Endodermal cell (in vitro differentiated cells): Measurements from ENCODE around the gene POLE3. TPM values are rescaled to one million over a fixed set of nuclear protein-coding genes. Genes with fewer than 3 reads are reported as not detected.

ENCODE experiments used
- DNase-seq: peaks from one replicate; pipeline ENCODE4 v3.0.0-alpha.2; 2017
- H3K27ac ChIP-seq: 2 replicates; pipeline ENCODE4 v1.5.1; 2013; ENCODE audit warnings: mild to moderate bottlenecking, low read depth, low read length, moderate library complexity
- H3K27me3 ChIP-seq: 2 replicates; pipeline ENCODE4 v1.6.1; 2013; ENCODE audit warnings: mild to moderate bottlenecking, low read length, moderate library complexity; ENCODE audit not compliant: insufficient read depth, control insufficient read depth, poor library complexity, severe bottlenecking
- H3K36me3 ChIP-seq: 2 replicates; pipeline ENCODE4 v1.7.0; 2013; ENCODE audit warnings: mild to moderate bottlenecking, low read length, moderate library complexity; ENCODE audit not compliant: control insufficient read depth, insufficient read depth
- H3K4me1 ChIP-seq: one replicate; pipeline ENCODE4 v1.7.0; 2013; ENCODE audit warnings: low read length; ENCODE audit not compliant: control insufficient read depth, insufficient read depth
- H3K4me3 ChIP-seq: 2 replicates; pipeline ENCODE4 v1.5.1; 2013; ENCODE audit warnings: mild to moderate bottlenecking, low read length, moderate library complexity
- H3K9ac ChIP-seq: 2 replicates; pipeline ENCODE4 v1.6.1; 2013; ENCODE audit warnings: mild to moderate bottlenecking, low read length, moderate library complexity; ENCODE audit not compliant: poor library complexity, severe bottlenecking; ENCODE audit errors: extremely low read depth
- H3K9me3 ChIP-seq: 2 replicates; pipeline ENCODE4 v1.6.1; 2013; ENCODE audit warnings: mild to moderate bottlenecking, low read length, moderate library complexity; ENCODE audit not compliant: control insufficient read depth
- H3K27ac Mint-ChIP-seq: 2 replicates; pipeline ENCODE4 v1.8.0; 2020; ENCODE audit warnings: mixed read lengths
- H3K27me3 Mint-ChIP-seq: 2 replicates; pipeline ENCODE4 v1.8.0; 2021; ENCODE audit warnings: mild to moderate bottlenecking, mixed read lengths; ENCODE audit not compliant: insufficient read depth
- H3K36me3 Mint-ChIP-seq: 2 replicates; pipeline ENCODE4 v1.8.0; 2020; ENCODE audit warnings: low read depth, mixed read lengths
- H3K4me1 Mint-ChIP-seq: 2 replicates; pipeline ENCODE4 v1.8.0; 2020; ENCODE audit warnings: mixed read lengths
- H3K4me3 Mint-ChIP-seq: 2 replicates; pipeline ENCODE4 v1.8.0; 2020; ENCODE audit warnings: mild to moderate bottlenecking, moderate library complexity, mixed read lengths
- H3K9me3 Mint-ChIP-seq: 2 replicates; pipeline ENCODE4 v1.8.0; 2020; ENCODE audit warnings: mild to moderate bottlenecking, mixed read lengths
- CTCF ChIP-seq: fragments of 200-600 bp; sonication (generic); conservative IDR thresholded peaks from 2 replicates; pipeline ENCODE4 v1.5.0; 2021; ENCODE audit warnings: antibody characterized with exemption, mild to moderate bottlenecking
- WGBS, 2 experiments: methylation state at CpG; one replicate each; pipeline versions ENCODE4 v1.1.5 to v1.1.7; 2013; ENCODE audit warnings: missing lambda C conversion rate in 2 of 2, mixed read lengths in 1 of 2; ENCODE audit not compliant: insufficient coverage in 1 of 2, insufficient read length in 1 of 2; 5-methylcytosine and 5-hydroxymethylcytosine counted together
- total RNA-seq, 2 donors: library from RNA; stranded (reverse); fragmentation: NEBNext Ultra II Directional in 1 of 2; extraction: Animal tissue kit (Norgen Biotek cat#: 25700) in 1 of 2; gene quantifications; 2 replicates in 1 of 2; 3 replicates in 1 of 2; pipeline ENCODE4 v1.2.1, GENCODE V29; 2021

Gene POLE3
- total RNA-seq, 2 donors from 2014 or later = 36.5 to 45.6 TPM

GRCh38 chr9:113389451-113389850 is 21.0 kb downstream of the POLE3 start:
- Histone ChIP-seq H3K27me3 (no peaks in the 10 kb centered on the region), H3K27ac (no peak overlapping the region), H3K9me3 (no peaks in the 10 kb centered on the region), H3K9ac (no peak overlapping the region), H3K4me3 (no peak overlapping the region), H3K36me3 (peaks cover 78% of the 10 kb centered on the region), H3K4me1 (no peaks in the 10 kb centered on the region)
- WGBS, 2 experiments = 89 to 96% methylated on average over 7 to 11 of the region's 11 CpGs
- DNase-seq = no peak
- no peak overlapping the region for H3K4me3 Mint-ChIP-seq
- no peak for TF ChIP-seq CTCF
- H3K4me1 Mint-ChIP-seq = no peaks in the 10 kb centered on the region
- no peak overlapping the region for H3K27ac Mint-ChIP-seq
- H3K36me3 Mint-ChIP-seq = peaks cover 62% of the 10 kb centered on the region
- no peaks in the 10 kb centered on the region for H3K27me3 Mint-ChIP-seq
- H3K9me3 Mint-ChIP-seq = no peaks in the 10 kb centered on the region

- no peak for DNase-seq
- H3K4me3 ChIP-seq = no peak overlapping the region
- no peaks in the 10 kb centered on the region for H3K27me3 ChIP-seq
- WGBS, 2 experiments = 92 to 100% methylated on average over 10 to 13 of the region's 13 CpGs
- Mint-ChIP-seq H3K4me3 (no peak overlapping the region), H3K27ac (no peak overlapping the region), H3K9me3 (no peaks in the 10 kb centered on the region), H3K4me1 (no peaks in the 10 kb centered on the region), H3K36me3 (peaks cover 60% of the 10 kb centered on the region), H3K27me3 (no peaks in the 10 kb centered on the region)
- no peaks in the 10 kb centered on the region for H3K9me3 ChIP-seq
- no peak for TF ChIP-seq CTCF
- peaks cover 74% of the 10 kb centered on the region for H3K36me3 ChIP-seq
- no peak overlapping the region for H3K9ac ChIP-seq
- no peak overlapping the region for H3K27ac ChIP-seq
- no peaks in the 10 kb centered on the region for H3K4me1 ChIP-seq
These were observed 21.6 kb downstream of the POLE3 start for GRCh38 chr9:113388833-113389232.

- Mint-ChIP-seq H3K4me3 (no peak overlapping the region), H3K4me1 (no peaks in the 10 kb centered on the region), H3K36me3 (peaks cover 50% of the 10 kb centered on the region), H3K9me3 (no peaks in the 10 kb centered on the region), H3K27me3 (no peaks in the 10 kb centered on the region), H3K27ac (no peak overlapping the region)
- H3K27ac ChIP-seq = no peak overlapping the region
- DNase-seq = no peak
- H3K9ac ChIP-seq = no peak overlapping the region
- no peaks in the 10 kb centered on the region for H3K4me1 ChIP-seq
- no peaks in the 10 kb centered on the region for H3K9me3 ChIP-seq
- H3K36me3 ChIP-seq = peaks cover 63% of the 10 kb centered on the region
- H3K4me3 ChIP-seq = no peak overlapping the region
- no peak for TF ChIP-seq CTCF
- H3K27me3 ChIP-seq = no peaks in the 10 kb centered on the region
- WGBS, 2 experiments = 89 to 94% methylated on average over 8 to 9 of the region's 9 CpGs
These were observed 22.8 kb downstream of the POLE3 start for GRCh38 chr9:113387560-113388230.
